WTC11 (cell line): ENCODE measurements around the gene SP100. TPM values are rescaled to one million over a fixed set of nuclear protein-coding genes. Genes with fewer than 3 reads are reported as not detected.

Experiments used
- ATAC-seq: fragments of 200-7000 bp; cut with Tn5 transposase; 2 replicates; pipeline ENCODE4 v1.10.0; 2021; ENCODE audit warnings: mild to moderate bottlenecking, moderate library complexity
- CTCF ChIA-PET: fragments of 300-600 bp; sonication (Branson Sonifier 250); formaldehyde crosslinking; loops from one replicate; lab custom pipeline; 2021; ENCODE audit warnings: antibody characterized with exemption; lab: Charles Lee
- POLR2A ChIA-PET: fragments of 350-600 bp; sonication (Branson Sonifier 250); formaldehyde crosslinking; loops from one replicate; lab custom pipeline; 2021; ENCODE audit warnings: antibody characterized with exemption; lab: Charles Lee
- DNase-seq: peaks from one replicate; pipeline ENCODE4 v3.0.0; 2021; ENCODE audit warnings: low spot score
- H3K27ac Mint-ChIP-seq: 2 replicates; pipeline ENCODE4 v1.8.0; 2021; ENCODE audit warnings: mixed read lengths
- H3K27me3 Mint-ChIP-seq: 2 replicates; pipeline ENCODE4 v1.8.0; 2021; ENCODE audit warnings: low read depth, mild to moderate bottlenecking, moderate library complexity, mixed read lengths
- H3K36me3 Mint-ChIP-seq: 2 replicates; pipeline ENCODE4 v1.8.0; 2021; ENCODE audit warnings: mixed read lengths
- H3K4me1 Mint-ChIP-seq: 2 replicates; pipeline ENCODE4 v1.8.0; 2022; ENCODE audit warnings: mixed read lengths
- H3K4me3 Mint-ChIP-seq: 2 replicates; pipeline ENCODE4 v1.8.0; 2021; ENCODE audit warnings: mild to moderate bottlenecking, moderate library complexity, mixed read lengths
- H3K9me3 Mint-ChIP-seq: 2 replicates; pipeline ENCODE4 v1.8.0; 2021; ENCODE audit warnings: mixed read lengths
- ATF3 ChIP-seq: sonication (generic); formaldehyde crosslinking; conservative IDR thresholded peaks from 2 replicates; pipeline ENCODE4 v1.8.1; 2022; ENCODE audit warnings: mild to moderate bottlenecking, missing genetic modification reagents
- ATF6 ChIP-seq: sonication (generic); formaldehyde crosslinking; IDR thresholded peaks from 2 replicates; pipeline ENCODE4 v1.8.1; 2023; ENCODE audit warnings: mild to moderate bottlenecking, missing genetic modification reagents
- CREB1 ChIP-seq: sonication (generic); formaldehyde crosslinking; IDR thresholded peaks from 2 replicates; pipeline ENCODE4 v1.8.0; 2023; ENCODE audit warnings: mild to moderate bottlenecking, missing genetic modification reagents
- E2F5 ChIP-seq: sonication (generic); formaldehyde crosslinking; IDR thresholded peaks from 2 replicates; pipeline ENCODE4 v1.8.1; 2022; ENCODE audit warnings: mild to moderate bottlenecking, moderate library complexity, missing genetic modification reagents
- ELF4 ChIP-seq: sonication (generic); formaldehyde crosslinking; IDR thresholded peaks from 2 replicates; pipeline ENCODE4 v1.8.1; 2022; ENCODE audit warnings: low read depth, mild to moderate bottlenecking, moderate library complexity, missing genetic modification reagents
- ESRRA ChIP-seq: sonication (generic); formaldehyde crosslinking; IDR thresholded peaks from 2 replicates; pipeline ENCODE4 v1.8.1; 2022; ENCODE audit warnings: mild to moderate bottlenecking, missing genetic modification reagents, borderline replicate concordance
- ETV6 ChIP-seq: sonication (generic); formaldehyde crosslinking; IDR thresholded peaks from 2 replicates; pipeline ENCODE4 v1.8.1; 2022; ENCODE audit warnings: mild to moderate bottlenecking, missing genetic modification reagents
- GABPB1 ChIP-seq: sonication (generic); formaldehyde crosslinking; IDR thresholded peaks from 2 replicates; pipeline ENCODE4 v1.8.1; 2023; ENCODE audit warnings: mild to moderate bottlenecking, missing genetic modification reagents
- HMGA2 ChIP-seq: fragments of 250-450 bp; sonication (Bioruptor Pico); IDR thresholded peaks from 2 replicates; pipeline ENCODE4 v1.4.0; 2021; ENCODE audit warnings: mild to moderate bottlenecking, moderate library complexity
- IRF1 ChIP-seq: sonication (generic); formaldehyde crosslinking; IDR thresholded peaks from 2 replicates; pipeline ENCODE4 v1.8.0; 2023; ENCODE audit warnings: missing genetic modification reagents
- IRF2 ChIP-seq: sonication (generic); formaldehyde crosslinking; IDR thresholded peaks from 2 replicates; pipeline ENCODE4 v1.8.0; 2022; ENCODE audit warnings: low read depth, missing genetic modification reagents, borderline replicate concordance
- JUN ChIP-seq: sonication (generic); formaldehyde crosslinking; IDR thresholded peaks from 2 replicates; pipeline ENCODE4 v1.8.0; 2023; ENCODE audit warnings: mild to moderate bottlenecking, missing genetic modification reagents
- NR1H2 ChIP-seq: sonication (generic); formaldehyde crosslinking; IDR thresholded peaks from 2 replicates; pipeline ENCODE4 v1.9.0; 2021; ENCODE audit warnings: mild to moderate bottlenecking, moderate library complexity, missing genetic modification reagents
- NR3C1 ChIP-seq: sonication (generic); formaldehyde crosslinking; conservative IDR thresholded peaks from 2 replicates; pipeline ENCODE4 v1.8.1; 2023; ENCODE audit warnings: low read depth, mild to moderate bottlenecking, missing genetic modification reagents
- OVOL2 ChIP-seq: fragments of 250-450 bp; sonication (Bioruptor Pico); IDR thresholded peaks from 2 replicates; pipeline ENCODE4 v1.9.0; 2021; ENCODE audit warnings: mild to moderate bottlenecking, borderline replicate concordance
- SMAD4 ChIP-seq: sonication (generic); formaldehyde crosslinking; IDR thresholded peaks from 2 replicates; pipeline ENCODE4 v1.8.0; 2022; ENCODE audit warnings: mild to moderate bottlenecking, missing genetic modification reagents
- SP1 ChIP-seq: sonication (generic); formaldehyde crosslinking; conservative IDR thresholded peaks from 2 replicates; pipeline ENCODE4 v1.8.1; 2022; ENCODE audit warnings: missing genetic modification reagents
- TEAD4 ChIP-seq: sonication (generic); formaldehyde crosslinking; IDR thresholded peaks from 2 replicates; pipeline ENCODE4 v1.8.0; 2022; ENCODE audit warnings: mild to moderate bottlenecking, missing genetic modification reagents
- TP53 ChIP-seq: sonication (generic); formaldehyde crosslinking; IDR thresholded peaks from 2 replicates; pipeline ENCODE4 v1.8.1; 2023; ENCODE audit warnings: mild to moderate bottlenecking, missing genetic modification reagents
- USF1 ChIP-seq: sonication (generic); formaldehyde crosslinking; IDR thresholded peaks from 2 replicates; pipeline ENCODE4 v1.8.0; 2022; ENCODE audit warnings: mild to moderate bottlenecking, missing genetic modification reagents
- ZBTB43 ChIP-seq: sonication (generic); formaldehyde crosslinking; IDR thresholded peaks from 2 replicates; pipeline ENCODE4 v1.8.1; 2023; ENCODE audit warnings: mild to moderate bottlenecking, missing genetic modification reagents
- ZNF138 ChIP-seq: sonication (generic); formaldehyde crosslinking; conservative IDR thresholded peaks from 2 replicates; pipeline ENCODE4 v1.8.1; 2022; ENCODE audit warnings: mild to moderate bottlenecking, moderate library complexity, missing genetic modification reagents
- ZNF219 ChIP-seq: sonication (generic); formaldehyde crosslinking; IDR thresholded peaks from 2 replicates; pipeline ENCODE4 v1.8.0; 2023; ENCODE audit warnings: missing genetic modification reagents, mild to moderate bottlenecking, borderline replicate concordance
- ZNF281 ChIP-seq: sonication (generic); formaldehyde crosslinking; IDR thresholded peaks from 2 replicates; pipeline ENCODE4 v1.8.0; 2023; ENCODE audit warnings: mild to moderate bottlenecking, missing genetic modification reagents
- ZNF416 ChIP-seq: fragments of 250-450 bp; sonication (Bioruptor Pico); IDR thresholded peaks from 2 replicates; pipeline ENCODE4 v1.9.0; 2021; ENCODE audit warnings: mild to moderate bottlenecking, inconsistent platforms
- total RNA-seq: library from RNA; stranded (reverse); gene quantifications from 3 replicates; pipeline ENCODE4 v1.2.3, GENCODE V29; 2021

The SP100 gene
- total RNA-seq, 1 experiment from 2014 or later = 1.3 TPM

GRCh38 chr2:230541934-230542380 is 126.0 kb downstream of the SP100 start:
- TF ChIP-seq ESRRA (no peak), IRF1 (CRISPR knock-in tag) (no peak), ZBTB43 (CRISPR knock-in tag) (no peak), SMAD4 (CRISPR knock-in tag) (no peak), NR3C1 (no peak), SP1 (CRISPR knock-in tag) (no peak), IRF2 (CRISPR knock-in tag) (no peak), JUN (CRISPR knock-in tag) (no peak), TEAD4 (CRISPR knock-in tag) (no peak), ZNF138 (CRISPR knock-in tag) (no peak), ETV6 (CRISPR knock-in tag) (no peak), HMGA2 (CRISPR knock-in tag) (no peak), USF1 (CRISPR knock-in tag) (no peak), CREB1 (CRISPR knock-in tag) (no peak), ZNF416 (no peak), TP53 (CRISPR knock-in tag) (no peak), NR1H2 (CRISPR knock-in tag) (no peak)
- TF ChIP-seq, all 79 proteins: peak for 0
- peaks cover 22% of the 10 kb centered on the region for H3K9me3 Mint-ChIP-seq
- no peaks in the 10 kb centered on the region; the same call in 1 of the 2 replicates for H3K27me3 Mint-ChIP-seq
- CTCF ChIA-PET = no interaction called here
- no peak overlapping the region for H3K27ac Mint-ChIP-seq
- 0 out of 2 replicates have a peak, but pooled peaks cover 5% of the 10 kb centered on the region for H3K36me3 Mint-ChIP-seq
- no peak for DNase-seq
- POLR2A ChIA-PET = no interaction called here
- no peak for ATAC-seq
- no peak overlapping the region for H3K4me3 Mint-ChIP-seq
- H3K4me1 Mint-ChIP-seq = no peaks in the 10 kb centered on the region

- 0 out of 2 replicates have a peak, but pooled peaks cover 5% of the 10 kb centered on the region for H3K36me3 Mint-ChIP-seq
- no peak for ATAC-seq
- TF ChIP-seq ZNF219 (no peak), TP53 (CRISPR knock-in tag) (no peak), E2F5 (CRISPR knock-in tag) (no peak), GABPB1 (CRISPR knock-in tag) (no peak), OVOL2 (CRISPR knock-in tag) (no peak), ATF6 (no peak), ZNF281 (CRISPR knock-in tag) (no peak), IRF1 (CRISPR knock-in tag) (no peak), ELF4 (CRISPR knock-in tag) (no peak), ATF3 (CRISPR knock-in tag) (no peak), NR3C1 (no peak)
- TF ChIP-seq, all 79 proteins: peak for 0
- H3K4me3 Mint-ChIP-seq = no peak overlapping the region
- no peak overlapping the region for H3K27ac Mint-ChIP-seq
- DNase-seq = no peak
- no peaks in the 10 kb centered on the region; the same call in 1 of the 2 replicates for H3K27me3 Mint-ChIP-seq
- peaks cover 22% of the 10 kb centered on the region for H3K9me3 Mint-ChIP-seq
- no peaks in the 10 kb centered on the region for H3K4me1 Mint-ChIP-seq
- POLR2A ChIA-PET = no interaction called here
- CTCF ChIA-PET = no interaction called here
Observed at GRCh38 chr2:230542751-230543150, 126.8 kb downstream of the SP100 start.
